Colonic mucosa (tissue), 4 donors: Measurements from ENCODE around the gene ARHGAP22. TPM values are rescaled to one million over a fixed set of nuclear protein-coding genes. Genes with fewer than 3 reads are reported as not detected.

Experiments used
- DNase-seq: peaks from one replicate; pipeline ENCODE4 v3.0.0-alpha.2; 2020
- H3K27ac ChIP-seq: fragments of 200-600 bp; one replicate; pipeline ENCODE4 v1.8.0; 2021
- H3K27me3 ChIP-seq: fragments of 200-600 bp; one replicate; pipeline ENCODE4 v1.8.0; 2021
- H3K36me3 ChIP-seq: fragments of 200-600 bp; one replicate; pipeline ENCODE4 v1.8.0; 2021
- H3K4me1 ChIP-seq: fragments of 200-600 bp; one replicate; pipeline ENCODE4 v1.8.0; 2021; ENCODE audit warnings: mild to moderate bottlenecking
- H3K4me3 ChIP-seq: fragments of 200-600 bp; one replicate; pipeline ENCODE4 v1.8.0; 2021
- H3K9ac ChIP-seq, 2 donors: one replicate each; pipeline ENCODE4 v1.7.0; 2013; ENCODE audit warnings: control low read depth in 2 of 2, low read depth in 2 of 2, low read length in 2 of 2
- H3K9me3 ChIP-seq: fragments of 200-600 bp; one replicate; pipeline ENCODE4 v1.8.0; 2021
- CTCF ChIP-seq: fragments of 200-600 bp; IDR thresholded peaks from one replicate; pipeline ENCODE4 v1.8.0; 2022; ENCODE audit warnings: antibody characterized with exemption, mild to moderate bottlenecking
- intact Hi-C: fragments of 100-400 bp; cut with DNase I; formaldehyde crosslinking; loops from one replicate; pipeline ENCODE4 v1.14.1; 2022
- total RNA-seq, 2 donors: library from RNA; stranded (reverse); fragmentation: NEBNext Ultra II Directional in 1 of 2; extraction: Animal tissue kit (Norgen Biotek cat#: 25700) in 1 of 2; gene quantifications; one replicate each; pipeline ENCODE4 v1.2.1, GENCODE V29; 2021
- donor health status: healthy.
- donor health status: DM: no; HTN: no; CAD: no.
- donor health status: DM: no; HTN: no; CAD: no.

ARHGAP22 gene
- total RNA-seq, 2 donors from 2014 or later: 0.86 to 1.6 TPM

- Histone ChIP-seq H3K9me3 (no peaks in the 10 kb centered on the region), H3K4me3 (no peak overlapping the region), H3K9ac (no peak overlapping the region), H3K27me3 (peaks cover 9% of the 10 kb centered on the region), H3K27ac (no peak overlapping the region), H3K36me3 (no peaks in the 10 kb centered on the region), H3K4me1 (no peaks in the 10 kb centered on the region)
- TF ChIP-seq CTCF: no peak
- peak; percentile 16 for DNase-seq
- intact Hi-C loops: no loop called here
These were observed 139.8 kb downstream of the ARHGAP22 start for GRCh38 chr10:48464871-48465736.

- no peak overlapping the region for H3K9ac ChIP-seq
- no peaks in the 10 kb centered on the region for H3K9me3 ChIP-seq
- H3K4me3 ChIP-seq: no peak overlapping the region
- DNase-seq: peak; percentile 13
- no peak for TF ChIP-seq CTCF
- H3K27ac ChIP-seq: no peak overlapping the region
- peaks cover 9% of the 10 kb centered on the region for H3K27me3 ChIP-seq
- no peaks in the 10 kb centered on the region for H3K4me1 ChIP-seq
- no peaks in the 10 kb centered on the region for H3K36me3 ChIP-seq
- intact Hi-C loops: no loop called here
These were observed 140.6 kb downstream of the ARHGAP22 start for GRCh38 chr10:48464121-48464870.

GRCh38 chr10:48463318-48464003 is 141.4 kb downstream of the ARHGAP22 start:
- no peak for TF ChIP-seq CTCF

GRCh38 chr10:48462482-48463020 is 142.3 kb downstream of the ARHGAP22 start:
- Histone ChIP-seq H3K9me3 (no peaks in the 10 kb centered on the region), H3K27ac (no peak overlapping the region), H3K36me3 (no peaks in the 10 kb centered on the region), H3K9ac (no peak overlapping the region), H3K27me3 (peaks cover 9% of the 10 kb centered on the region), H3K4me3 (no peak overlapping the region), H3K4me1 (no peaks in the 10 kb centered on the region)
- peak; percentile 12 for DNase-seq
- intact Hi-C loops: no loop called here
- no peak for TF ChIP-seq CTCF

More at GRCh38 chr10:48463318-48464003, 141.4 kb downstream of the ARHGAP22 start:
- Histone ChIP-seq H3K27ac (no peak overlapping the region), H3K4me3 (no peak overlapping the region), H3K27me3 (peaks cover 9% of the 10 kb centered on the region), H3K9me3 (no peaks in the 10 kb centered on the region), H3K4me1 (no peaks in the 10 kb centered on the region), H3K9ac (no peak overlapping the region), H3K36me3 (no peaks in the 10 kb centered on the region)
- peak; percentile 8 for DNase-seq
- intact Hi-C loops: no loop called here
